Vagina (tissue), 2 donors: Measurements from ENCODE around the gene NKG7.

Source experiments
- CTCF ChIP-seq, 3 experiments: fragments of 450-650 bp in 2 of 3; fragments of 200-600 bp in 1 of 3; sonication (generic) in 1 of 3; IDR thresholded peaks; one replicate each; pipeline ENCODE4 v1.5.1; 2017 to 2019; ENCODE audit warnings: antibody characterized with exemption in 3 of 3, mild to moderate bottlenecking in 2 of 3, moderate library complexity in 2 of 3
- POLR2A ChIP-seq, 2 donors: fragments of 450-650 bp; IDR thresholded peaks; one replicate each; pipeline ENCODE4 v1.6.1; 2017; ENCODE audit warnings: antibody characterized with exemption in 2 of 2, mild to moderate bottlenecking in 2 of 2, moderate library complexity in 2 of 2
- POLR2AphosphoS5 ChIP-seq, 2 donors: sonication (generic); formaldehyde crosslinking; IDR thresholded peaks; one replicate each; pipeline ENCODE4 v1.9.0; 2017; ENCODE audit warnings: antibody characterized with exemption in 2 of 2, mild to moderate bottlenecking in 2 of 2, low read depth in 1 of 2; ENCODE audit not compliant: insufficient read depth in 1 of 2

DNA sequence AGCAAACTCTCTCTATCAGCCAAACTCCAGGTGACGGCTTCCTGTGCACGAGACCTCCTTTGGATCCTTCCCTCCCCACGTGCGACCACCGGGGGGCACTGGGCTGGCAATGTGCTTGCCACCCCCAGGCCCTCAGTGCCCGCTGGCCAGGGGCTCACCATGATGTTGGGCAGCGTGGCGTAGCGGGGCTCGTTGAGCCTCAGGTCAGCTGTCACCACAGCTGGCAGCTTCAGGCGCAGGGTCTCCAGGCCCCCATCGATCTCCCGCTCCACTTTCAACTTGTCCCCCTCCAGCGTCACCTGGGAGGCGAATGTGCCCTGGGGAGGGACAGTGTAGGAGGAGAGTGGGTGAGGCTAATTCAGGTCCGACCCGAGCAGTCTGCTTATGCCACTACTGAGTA is 25.7 kb downstream of the NKG7 start:
- TF ChIP-seq CTCF (IDR thresholded peaks at IDR 0.05) (no peak), POLR2A (IDR thresholded peaks at IDR 0.05) (no peak), POLR2AphosphoS5 (IDR thresholded peaks at IDR 0.05; ENCODE audit: insufficient read depth in 1 of 2, low read depth in 1 of 2) (no peak)
